ENCODE results near the gene WDFY2. TPM values are rescaled to one million over a fixed set of nuclear protein-coding genes. Genes with fewer than 3 reads are reported as not detected.

WDFY2 gene
- total and polyA plus RNA-seq, 2 of the 8 experiments (the other 6 are each of a cell fraction or from before 2014, with no cell fraction given), result 13.9 to 29.0 TPM

DNA sequence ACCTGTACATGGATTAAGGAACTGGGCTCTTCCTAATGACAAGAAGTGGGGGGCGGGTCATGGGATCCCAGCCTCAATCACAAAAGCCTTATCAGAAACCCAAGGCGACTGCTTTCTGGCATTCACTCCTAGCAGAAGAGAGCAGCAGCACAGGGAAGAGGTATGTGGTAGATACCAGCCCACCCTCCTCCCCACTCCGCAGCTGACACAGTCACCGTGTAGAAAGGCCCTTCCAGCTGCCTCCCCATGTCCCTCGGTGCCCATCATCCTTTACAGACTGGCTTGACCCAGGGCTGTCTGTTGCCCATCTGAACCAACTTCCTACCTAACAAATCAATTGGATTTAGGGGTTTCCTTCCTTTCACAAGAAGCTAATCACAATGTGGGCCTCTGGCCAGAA is 222.8 kb downstream of the WDFY2 start:
- no peak overlapping the region for H2AK5ac ChIP-seq (ENCODE audit: low read depth, low read length)
- no peaks in the 10 kb centered on the region for H3K79me1 ChIP-seq (ENCODE audit: low read depth, low read length)
- H3K36me3 ChIP-seq (ENCODE audit: control insufficient read depth in 2 of 4, insufficient read depth in 4 of 4, low read length in 3 of 4), result no peaks in the 10 kb centered on the region
- H3K56ac ChIP-seq (replicated peaks; ENCODE audit: insufficient read length, low read depth, low read length), result no peak overlapping the region
- WGBS, 2 experiments (ENCODE audit: extremely low coverage in 1 of 2, insufficient coverage in 1 of 2, insufficient read length in 1 of 2, insufficient replicate concordance in 2 of 2, low coverage in 1 of 2, low lambda C conversion rate in 2 of 2, missing lambda C conversion rate in 1 of 2), result 71% methylated on average over 5 of the region's 5 CpGs; no CpG with 5 or more reads in 1 of the 2 experiments
- no peaks in the 10 kb centered on the region for H3K79me2 ChIP-seq (ENCODE audit: control insufficient read depth in 1 of 2, insufficient read depth in 2 of 2, low read length in 2 of 2)
- no peak overlapping the region for H2BK12ac ChIP-seq (ENCODE audit: low read depth, low read length)
- no peak overlapping the region for H3K27ac ChIP-seq (ENCODE audit: low read depth, low read length)
- H3K23me2 ChIP-seq (ENCODE audit: low read depth, low read length), result peaks cover 8% of the 10 kb centered on the region
- DNase-seq (ENCODE audit: low read depth in 1 of 2, low spot score in 2 of 2), result no peak
- H2BK20ac ChIP-seq (ENCODE audit: low read length), result no peak overlapping the region
- no peaks in the 10 kb centered on the region for H4K20me1 ChIP-seq (replicated peaks in 1 of 2; ENCODE audit: control insufficient read depth in 1 of 2, insufficient read depth in 2 of 2, low read length in 2 of 2)
- no peak overlapping the region for H4K5ac ChIP-seq (ENCODE audit: insufficient read length, low read depth, low read length)
- no peak overlapping the region for H3K4me3 ChIP-seq (ENCODE audit: extremely low read depth in 1 of 4, insufficient read depth in 2 of 4, low read depth in 3 of 4, low read length in 4 of 4)
- no peak overlapping the region for H3K9ac ChIP-seq (replicated peaks in 1 of 4; ENCODE audit: extremely low read depth in 1 of 4, low read depth in 3 of 4, low read length in 3 of 4)
- H3K4ac ChIP-seq (replicated peaks; ENCODE audit: insufficient read length, low read depth, low read length), result no peak overlapping the region
- H2BK5ac ChIP-seq (ENCODE audit: low read depth, low read length), result no peak overlapping the region
- no peak overlapping the region for H2BK15ac ChIP-seq (ENCODE audit: low read length)
- H3K23ac ChIP-seq (ENCODE audit: insufficient read length), result no peak overlapping the region
- no peak overlapping the region for H2AFZ ChIP-seq (ENCODE audit: low read length)
- peaks cover 11 to 19% (median 14%) of the 10 kb centered on the region in 4 experiments for H3K4me1 ChIP-seq (replicated peaks in 1 of 4; ENCODE audit: control insufficient read depth in 3 of 4, insufficient read depth in 4 of 4, low read length in 3 of 4)
- 0 out of 7 replicates have a peak, but pooled peaks cover 0 to 2% (median 0%) of the 10 kb centered on the region in 4 experiments for H3K27me3 ChIP-seq (replicated peaks in 1 of 4; ENCODE audit: control insufficient read depth in 3 of 4, extremely low read depth in 1 of 4, insufficient read depth in 3 of 4, low read length in 3 of 4)
- no peak overlapping the region for H4K91ac ChIP-seq (replicated peaks; ENCODE audit: insufficient read length, low read length)
- no peak overlapping the region for H2BK120ac ChIP-seq (replicated peaks; ENCODE audit: low read depth, low read length)
- no peak overlapping the region for H4K8ac ChIP-seq (ENCODE audit: extremely low read depth, insufficient read depth, low read length)
- H3K18ac ChIP-seq (ENCODE audit: extremely low read depth, low read length), result no peak overlapping the region
- no peak for TF ChIP-seq SP1 (IDR thresholded peaks at IDR 0.05; ENCODE audit: low read depth, low read length)
- TF ChIP-seq SIN3A (conservative IDR thresholded peaks at IDR 0.05 in 1 of 2, IDR thresholded peaks at IDR 0.05 in 1 of 2; ENCODE audit: low read depth in 1 of 2, low read length in 2 of 2), result no peak
- TF ChIP-seq POLR2A (IDR thresholded peaks at IDR 0.05; ENCODE audit: control extremely low read depth in 1 of 2, low read depth in 2 of 2, low read length in 2 of 2), result no peak
- no peak for TF ChIP-seq CEBPB (IDR thresholded peaks at IDR 0.05; ENCODE audit: low read depth, low read length)
- TF ChIP-seq ZNF274 (IDR thresholded peaks at IDR 0.05; ENCODE audit: borderline replicate concordance, extremely low read depth, low read length), result no peak
- no peak for TF ChIP-seq TEAD4 (IDR thresholded peaks at IDR 0.05; ENCODE audit: low read depth, low read length)
- TF ChIP-seq SP4 (IDR thresholded peaks at IDR 0.05; ENCODE audit: low read length), result no peak
- ChIA-PET POLR2A (ENCODE audit: partially characterized antibody) (interaction anchor here (1.1 to 1.3 kb wide), 2 partner anchors 354 to 376 kb away, joined by 3 to 4 read pairs; partner anchors contain the start of gene INTS6), CTCF (ENCODE audit: partially characterized antibody) (interaction anchor here (3.4 kb wide), 1 partner anchor 8 kb away, joined by 29 read pairs; no protein-coding TSS in a partner anchor)
- no peak for FAIRE-seq
- no peak overlapping the region for H3K14ac ChIP-seq (ENCODE audit: insufficient read length)
- H3K4me2 ChIP-seq (ENCODE audit: insufficient read depth in 1 of 2, low read depth in 2 of 2, low read length in 2 of 2), result no peak overlapping the region
- H3K9me3 ChIP-seq (ENCODE audit: insufficient read depth in 2 of 2, low read depth in 1 of 2, low read length in 1 of 2), result no peaks in the 10 kb centered on the region

Data from H1 (cell line).